ENCODE results near the gene TEX19. TPM values are rescaled to one million over a fixed set of nuclear protein-coding genes. Genes with fewer than 3 reads are reported as not detected.
A peak's percentile ranks its signal among the peaks of the same experiment; 100 is the strongest.

TEX19 gene
- total and polyA plus RNA-seq, 9 of the 15 experiments (the other 6 are each of a cell fraction or from before 2014, with no cell fraction given), result 0.10 to 4.9 (median 1.9) TPM

- TF ChIP-seq, protein P1, sequence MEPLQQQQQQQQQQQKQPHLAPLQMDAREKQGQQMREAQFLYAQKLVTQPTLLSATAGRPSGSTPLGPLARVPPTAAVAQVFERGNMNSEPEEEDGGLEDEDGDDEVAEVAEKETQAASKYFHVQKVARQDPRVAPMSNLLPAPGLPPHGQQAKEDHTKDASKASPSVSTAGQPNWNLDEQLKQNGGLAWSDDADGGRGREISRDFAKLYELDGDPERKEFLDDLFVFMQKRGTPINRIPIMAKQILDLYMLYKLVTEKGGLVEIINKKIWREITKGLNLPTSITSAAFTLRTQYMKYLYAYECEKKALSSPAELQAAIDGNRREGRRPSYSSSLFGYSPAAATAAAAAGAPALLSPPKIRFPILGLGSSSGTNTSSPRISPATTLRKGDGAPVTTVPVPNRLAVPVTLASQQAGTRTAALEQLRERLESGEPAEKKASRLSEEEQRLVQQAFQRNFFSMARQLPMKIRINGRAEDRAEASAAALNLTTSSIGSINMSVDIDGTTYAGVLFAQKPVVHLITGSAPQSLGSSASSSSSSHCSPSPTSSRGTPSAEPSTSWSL (CRISPR knock-in tag; IDR thresholded peaks at IDR 0.05; ENCODE audit: borderline replicate concordance), result no peak
- no peak for TF ChIP-seq ZNF444 (CRISPR knock-in tag; IDR thresholded peaks at IDR 0.05)
- TF ChIP-seq YBX1 (IDR thresholded peaks at IDR 0.05), result no peak
- TF ChIP-seq EHMT2 (IDR thresholded peaks at IDR 0.05), result peak; percentile 73; the same call in 1 of the 2 replicates
- TF ChIP-seq MTA2 (IDR thresholded peaks at IDR 0.05; ENCODE audit: low read depth), result no peak
- peak; percentile 71 for TF ChIP-seq MYC (IDR thresholded peaks at IDR 0.05; ENCODE audit: low read depth, low read length)
- no peak for TF ChIP-seq MYC (CRISPR knock-in tag; IDR thresholded peaks at IDR 0.05; ENCODE audit: borderline replicate concordance, low read depth)
- TF ChIP-seq ZNF280A (IDR thresholded peaks at IDR 0.05; ENCODE audit: low read depth, partially characterized antibody), result no peak
- no peak for TF ChIP-seq NFATC3 (IDR thresholded peaks at IDR 0.05)
- TF ChIP-seq RHOXF2B (CRISPR knock-in tag; conservative IDR thresholded peaks at IDR 0.05), result no peak
- no peak for TF ChIP-seq TSHZ1 (CRISPR knock-in tag; IDR thresholded peaks at IDR 0.05)
- no peak for TF ChIP-seq ZNF740 (CRISPR knock-in tag; IDR thresholded peaks at IDR 0.05)
- no peak for TF ChIP-seq ZNF740 (tag; IDR thresholded peaks at IDR 0.05)
- no peak for TF ChIP-seq ZNF197 (CRISPR knock-in tag; IDR thresholded peaks at IDR 0.05; ENCODE audit: low read depth)
- no peak for TF ChIP-seq SLC30A9 (CRISPR knock-in tag; IDR thresholded peaks at IDR 0.05)
- no peak for TF ChIP-seq CCNT2 (IDR thresholded peaks at IDR 0.05; ENCODE audit: borderline replicate concordance, extremely low read depth, insufficient read length, low read depth, low read length)
- no peak for TF ChIP-seq E2F6 (IDR thresholded peaks at IDR 0.05; ENCODE audit: borderline replicate concordance in 1 of 2, extremely low read depth in 1 of 2, insufficient read depth in 1 of 2, insufficient read length in 1 of 2, low read depth in 1 of 2, low read length in 1 of 2, poor library complexity in 1 of 2, severe bottlenecking in 1 of 2)
- peak; percentile 71; the same call in 1 of the 2 replicates for TF ChIP-seq LCOR (CRISPR knock-in tag; IDR thresholded peaks at IDR 0.05)
These were observed 8.9 kb downstream of the TEX19 start (continued) for GRCh38 chr17:82367724-82368524.
